Muscle of back (tissue), 11 donors: ENCODE measurements around the gene DPP7. TPM values are rescaled to one million over a fixed set of nuclear protein-coding genes. Genes with fewer than 3 reads are reported as not detected.
"Not testable (repeated sequence)": the region's sequence is repeated elsewhere in the genome, so short reads cannot be mapped to it uniquely, and the experiment has no call there.

Source experiments
- DNase-seq, 3 donors: peaks; one replicate each; pipeline versions ENCODE4 v3.0.0 to v3.0.0-alpha.2; 2013
- polyA plus RNA-seq, 10 donors: library from polyadenylated mRNA; unstranded; fragments of 120-200 nt; gene quantifications; one replicate each; pipeline ENCODE4 v1.2.1, GENCODE V29; 2013; ENCODE audit not compliant: insufficient read length in 10 of 10

DPP7 gene
- polyA plus RNA-seq, 10 donors = 21.9 to 43.1 (median 28.8) TPM

DNA sequence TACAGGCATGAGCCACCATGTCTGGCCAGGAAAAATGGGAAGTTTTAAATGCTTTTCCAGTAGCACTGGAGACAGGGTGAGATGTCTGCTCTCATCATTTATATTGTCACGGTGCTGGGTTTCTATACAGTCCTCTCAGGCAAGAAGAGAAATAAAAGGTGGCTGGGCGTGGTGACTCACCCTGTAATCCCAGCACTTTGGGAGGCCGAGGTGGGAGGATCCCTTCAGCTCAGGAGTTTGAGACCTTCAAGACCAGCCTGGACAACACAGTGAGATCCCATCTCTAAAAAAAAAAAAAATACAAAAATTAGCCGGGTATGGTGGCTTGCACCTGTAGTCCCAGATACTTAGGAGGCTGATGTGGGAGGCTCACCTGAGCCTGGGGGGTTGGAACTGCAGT, 19.7 kb upstream of the DPP7 start:
- no peak for DNase-seq

- DNase-seq = no peak
These were observed 15.7 kb upstream of the DPP7 start for GRCh38 chr9:137130176-137130755.

- peak; percentile 83 to 95 (median 90) for DNase-seq
These were observed 15.1 kb upstream of the DPP7 start for GRCh38 chr9:137129456-137130175.

DNA sequence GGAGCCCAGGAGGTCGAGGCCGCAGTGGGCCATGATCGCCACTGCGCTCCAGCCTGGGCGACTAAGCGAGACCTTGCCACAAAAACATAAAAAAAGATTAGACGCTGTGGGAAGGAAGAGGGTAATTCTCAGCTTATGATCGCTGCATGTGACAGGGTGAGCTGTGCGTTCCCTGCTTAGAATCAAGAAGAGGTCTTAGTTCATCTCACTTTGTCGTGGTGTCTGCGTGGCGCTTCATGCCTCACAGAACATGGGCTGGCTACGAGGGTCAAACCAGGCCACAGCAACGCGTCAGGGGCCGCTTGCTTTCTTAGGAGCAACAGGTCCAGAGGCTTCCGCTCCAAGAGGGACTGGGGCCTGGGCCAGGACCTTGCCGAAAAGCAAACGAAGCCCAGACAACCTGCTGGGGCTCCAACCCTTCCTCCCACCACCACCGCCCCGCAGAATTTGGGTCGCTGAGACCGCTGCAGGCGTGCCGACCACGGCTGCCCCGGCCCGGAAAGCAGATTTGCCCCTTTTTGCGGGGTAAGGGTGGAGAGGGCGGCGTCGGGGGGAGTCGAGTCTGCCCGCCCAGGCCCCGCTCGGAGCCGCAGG, 14.4 kb upstream of the DPP7 start:
- no peak for DNase-seq

DNA sequence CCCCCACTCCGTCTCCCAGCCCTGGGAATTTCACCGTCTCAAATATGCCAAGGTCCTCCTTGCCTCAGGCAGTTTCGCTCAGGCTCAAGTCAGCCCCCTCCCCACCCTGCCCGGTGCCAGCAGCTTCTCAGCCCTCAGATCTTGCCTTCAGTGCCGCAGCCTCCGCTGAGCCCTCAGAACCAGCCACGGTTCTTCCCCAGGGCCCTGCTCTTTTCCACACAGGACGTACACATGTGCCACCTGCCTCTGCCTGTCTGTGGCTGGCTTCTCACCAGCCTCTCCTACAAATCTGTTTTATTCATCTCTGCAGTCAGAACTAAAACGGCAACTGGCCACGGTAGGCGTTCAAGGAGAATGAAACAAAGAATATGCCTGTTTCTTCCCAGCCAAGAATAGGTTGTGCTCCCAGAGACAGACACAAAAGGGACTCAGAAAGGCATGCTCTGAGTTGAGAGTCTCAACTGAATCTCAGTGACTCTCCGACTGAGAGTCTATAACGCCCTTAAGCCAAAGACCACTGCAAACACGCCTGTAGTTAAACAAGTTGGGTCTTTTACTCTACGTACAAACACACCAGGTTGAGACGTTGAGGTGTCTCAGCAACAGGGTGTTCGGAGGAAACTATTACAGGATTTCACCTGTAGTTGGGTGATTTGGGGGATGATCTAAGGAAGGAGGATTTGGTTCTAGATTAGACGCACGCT, 13.8 kb upstream of the DPP7 start:
- no peak for DNase-seq

DNA sequence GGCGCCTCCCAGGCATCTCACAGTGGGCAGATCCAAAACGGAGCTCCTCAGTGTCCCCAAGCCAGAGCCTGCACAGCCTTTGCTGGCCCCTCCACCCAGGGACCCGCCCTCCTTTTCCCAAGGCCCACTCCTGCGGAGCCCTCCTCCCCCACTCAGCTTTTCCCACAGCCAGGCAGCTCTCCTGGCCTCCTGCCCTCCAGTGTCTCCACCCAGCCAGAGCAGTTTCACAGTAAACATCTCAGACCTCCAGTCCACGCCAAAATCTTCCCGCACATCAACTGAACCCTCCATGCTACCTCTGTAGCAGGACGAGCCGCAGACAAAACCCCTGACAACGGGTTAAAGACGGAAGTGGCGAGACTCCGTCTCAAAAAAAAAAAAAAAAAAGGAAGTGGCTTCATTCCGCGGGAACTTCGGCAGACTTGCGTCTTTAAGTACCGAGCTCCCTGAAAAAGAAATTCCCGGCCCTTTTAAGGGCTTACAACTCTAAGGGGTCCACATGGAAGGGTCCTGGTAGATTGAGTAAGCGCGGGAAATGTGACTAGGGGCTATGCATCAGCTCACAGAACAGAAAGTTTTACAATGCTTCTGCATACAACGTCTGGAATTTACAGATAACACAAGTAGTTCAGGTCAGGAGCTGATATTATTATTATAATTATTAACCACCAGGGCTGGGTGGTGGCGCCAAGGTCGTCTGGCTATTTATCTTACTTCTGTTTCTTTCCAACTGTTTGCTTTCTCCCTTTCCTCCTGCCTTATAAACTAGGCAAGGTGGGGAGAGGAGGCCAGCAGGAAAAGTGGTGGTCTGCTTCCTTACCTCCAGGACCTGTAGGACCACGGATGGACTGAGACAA, 13.0 kb upstream of the DPP7 start:
- no peak for DNase-seq

DNA sequence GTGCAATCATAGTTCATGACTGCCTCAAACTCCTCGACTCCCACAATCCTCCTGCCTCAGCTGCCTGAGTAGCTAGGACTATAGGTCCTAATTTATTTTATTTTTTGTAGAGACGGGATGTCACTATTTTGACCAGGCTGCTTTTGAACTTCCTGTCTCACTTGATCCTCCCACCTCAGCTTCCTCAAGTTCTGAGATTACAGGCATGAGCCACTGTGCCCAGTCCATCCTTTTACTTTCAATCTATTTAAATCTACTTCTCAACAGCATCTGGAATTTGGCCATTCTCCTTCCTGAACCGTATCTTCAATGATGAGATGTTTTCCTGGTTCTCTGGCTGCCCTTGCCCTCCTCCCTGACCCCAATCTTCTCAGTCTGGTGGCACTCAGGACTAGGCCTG, 12.3 kb upstream of the DPP7 start:
- no peak for DNase-seq

DNA sequence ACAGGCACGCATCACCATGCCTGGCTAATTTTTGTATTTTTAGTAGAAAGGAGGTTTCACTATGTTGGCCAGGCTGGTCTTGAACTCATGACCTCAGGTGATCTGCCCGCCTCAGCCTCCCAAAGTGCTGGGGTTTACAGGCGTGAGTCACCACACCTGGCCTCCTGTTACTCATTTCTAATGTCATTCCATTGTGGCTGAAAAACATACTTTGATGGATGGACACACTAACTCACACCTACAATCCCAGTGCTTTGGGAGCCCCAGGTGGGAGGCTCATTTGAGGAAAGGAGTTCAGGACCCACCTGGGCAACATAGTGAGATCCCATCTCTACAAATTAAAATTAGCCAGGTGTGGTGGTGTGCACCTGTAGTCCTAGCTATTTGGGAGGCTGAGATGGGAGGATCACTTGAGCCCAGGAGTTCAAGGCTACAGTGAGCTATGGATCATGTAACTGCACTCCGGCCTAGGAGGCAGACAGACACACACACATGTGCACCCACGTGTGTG, 9.5 kb upstream of the DPP7 start:
- not testable (repeated sequence) for DNase-seq

GRCh38 chr9:137123468-137123837, 8.9 kb upstream of the DPP7 start:
- no peak for DNase-seq

DNA sequence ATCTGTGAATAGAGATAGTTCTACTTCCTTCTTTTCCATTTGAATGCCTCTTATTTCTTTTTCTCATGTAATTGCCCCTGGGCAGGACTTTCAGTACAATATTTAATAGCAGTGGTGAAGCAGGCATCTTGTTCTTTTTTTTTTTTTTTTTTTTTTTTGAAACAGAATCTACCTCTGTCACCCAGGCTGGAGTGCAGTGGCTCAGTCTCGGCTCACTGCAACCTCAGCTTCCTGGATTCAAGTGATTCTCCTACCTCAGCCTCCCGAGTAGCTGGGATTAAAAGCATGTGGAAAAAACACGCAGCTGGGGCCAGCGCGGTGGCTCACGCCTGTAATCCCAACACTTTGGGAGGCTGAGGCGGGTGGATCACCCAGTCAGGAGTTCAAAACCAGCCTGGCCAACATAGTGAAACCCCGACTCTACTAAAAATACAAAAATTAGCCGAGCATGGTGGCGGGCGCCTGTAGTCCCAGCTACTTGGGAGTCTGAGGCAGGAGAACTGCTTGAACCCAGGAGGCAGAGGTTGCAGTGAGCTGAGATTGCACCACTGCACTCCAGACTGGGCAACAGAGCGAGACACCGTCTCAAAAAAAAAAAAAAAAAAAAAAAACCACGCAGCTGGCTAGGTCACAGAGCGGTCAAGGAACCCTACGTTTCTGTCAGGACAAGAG, 8.4 kb upstream of the DPP7 start:
- DNase-seq = not testable (repeated sequence)

DNA sequence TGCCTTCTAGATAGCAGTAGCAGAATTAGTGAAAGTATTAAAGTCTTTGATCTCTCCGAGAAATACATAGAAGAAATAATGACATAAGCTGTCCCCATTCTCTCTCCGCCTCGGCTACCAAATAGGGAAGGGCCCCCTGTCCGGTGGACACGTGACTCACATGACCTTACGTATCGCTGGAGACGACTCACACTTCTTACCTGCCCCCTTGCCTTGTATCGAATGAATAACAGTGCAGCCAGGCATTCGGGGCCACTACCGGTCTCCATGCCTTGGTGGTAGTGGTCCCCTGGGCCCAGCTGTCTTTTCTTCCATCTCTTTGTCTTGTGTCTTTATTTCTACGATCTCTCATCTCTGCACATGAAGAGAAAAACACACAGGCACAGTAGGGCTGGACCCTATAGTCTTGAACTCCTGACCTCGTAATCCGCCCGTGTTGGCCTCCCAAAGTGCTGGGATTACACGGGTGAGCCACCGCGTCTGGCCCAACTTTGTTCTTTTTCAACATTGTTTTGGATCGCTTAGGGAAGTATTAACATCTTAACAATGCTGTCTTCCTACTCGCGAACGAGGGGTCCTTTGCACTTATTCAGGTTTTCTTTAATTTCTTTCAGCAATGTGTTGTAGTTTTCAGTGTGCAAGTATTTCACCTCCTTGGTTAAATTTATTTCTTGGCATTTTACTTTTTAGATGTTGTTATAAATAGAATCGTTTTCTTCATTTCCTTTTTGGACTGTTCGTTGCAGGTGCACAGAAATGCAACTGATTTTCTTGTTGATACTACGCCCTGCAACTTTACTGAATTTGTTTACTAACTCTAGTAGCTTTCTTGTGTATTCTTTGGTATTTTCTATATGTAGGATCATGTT, 7.6 kb upstream of the DPP7 start:
- not testable (repeated sequence) for DNase-seq

DNA sequence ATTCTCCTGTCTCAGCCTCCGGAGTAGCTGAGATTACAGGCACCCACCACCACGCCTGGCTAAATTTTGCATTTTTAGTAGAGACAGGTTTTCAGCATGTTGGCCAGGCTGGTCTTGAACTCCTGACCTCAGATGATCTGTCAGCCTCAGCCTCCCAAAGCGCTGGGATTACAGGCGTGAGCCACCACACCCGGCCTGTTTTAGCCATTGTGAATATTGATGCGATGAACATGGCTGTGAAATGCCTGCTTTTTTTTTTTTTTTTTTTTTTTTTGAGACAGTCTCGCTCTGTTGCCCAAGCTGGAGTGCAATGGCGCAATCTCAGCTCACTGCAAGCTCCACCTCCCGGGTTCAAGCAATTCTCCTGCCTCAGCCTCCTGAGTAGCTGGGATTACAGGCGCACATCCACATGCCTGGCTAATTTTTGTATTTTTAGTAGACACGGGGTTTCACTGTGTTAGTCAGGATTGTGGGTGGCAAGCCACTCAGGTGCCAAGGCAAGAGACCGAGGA, 3.6 kb upstream of the DPP7 start:
- not testable (repeated sequence) for DNase-seq

DNA sequence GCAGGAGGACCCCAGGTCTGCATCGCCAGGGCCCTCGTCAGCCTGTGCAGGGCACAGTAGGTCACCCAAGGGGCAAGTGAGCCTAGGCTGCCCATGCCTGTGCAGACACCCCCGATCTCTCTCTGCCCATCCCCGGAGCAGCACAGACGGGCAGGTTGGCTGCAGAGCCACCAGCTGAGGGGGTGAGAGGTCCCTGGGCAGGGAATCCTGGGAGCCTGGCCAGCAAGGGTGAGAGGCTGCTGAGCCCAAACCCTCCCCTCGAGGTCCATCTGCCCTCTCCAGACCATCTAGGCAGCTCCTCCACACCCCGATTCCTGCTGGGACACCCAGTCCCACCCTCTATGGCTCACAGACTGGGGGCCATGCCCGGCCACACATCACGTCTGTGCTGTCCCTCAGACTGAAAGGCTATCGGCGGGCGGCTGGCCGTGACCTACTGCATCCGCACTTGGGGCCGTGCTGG, 2.8 kb upstream of the DPP7 start:
- no peak for DNase-seq

DNA sequence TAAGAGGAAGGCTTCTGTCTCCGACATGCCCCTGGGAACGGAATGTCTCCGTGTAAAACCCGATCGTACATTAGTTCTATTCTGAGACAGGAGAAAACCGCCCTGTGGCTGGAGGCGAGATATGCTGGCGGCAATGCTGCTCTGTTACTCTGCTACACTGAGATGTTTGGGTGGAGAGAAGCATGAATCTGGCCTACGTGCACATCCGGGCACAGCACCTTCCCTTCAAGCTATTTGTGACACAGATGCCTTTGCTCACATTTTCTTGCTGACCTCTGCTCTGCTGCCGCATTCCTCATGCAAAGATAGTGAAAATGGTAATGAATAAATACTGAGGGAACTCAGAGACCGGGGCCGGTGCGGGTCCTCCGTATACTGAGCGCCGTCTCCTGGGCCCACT, 2.2 kb upstream of the DPP7 start:
- DNase-seq = no peak

- no peak for DNase-seq
These were observed 1.5 kb upstream of the DPP7 start for GRCh38 chr9:137116027-137116507.

- DNase-seq = no peak
These were observed 977 bp upstream of the DPP7 start for GRCh38 chr9:137115394-137116026.

DNA sequence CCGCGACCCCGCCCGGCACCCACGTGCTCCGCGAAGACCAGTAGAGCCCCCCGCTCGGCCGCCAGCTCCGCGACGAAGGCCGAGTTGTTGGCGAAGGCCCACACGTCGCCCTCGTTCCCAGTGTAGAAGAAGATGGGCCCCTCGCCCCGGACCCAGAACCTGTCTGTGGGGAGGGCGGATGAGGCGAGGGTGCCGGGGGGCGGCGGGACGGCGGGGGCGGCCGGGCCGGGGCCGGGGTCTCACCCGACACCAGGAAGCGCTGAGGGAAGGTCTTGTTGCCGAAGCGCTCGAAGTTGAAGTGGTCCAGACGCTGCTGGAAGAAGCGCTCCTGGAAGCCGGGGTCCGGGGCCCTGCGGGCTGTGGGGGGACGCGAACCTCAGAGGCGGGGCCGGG, 317 bp downstream of the DPP7 start:
- DNase-seq = no peak

DNA sequence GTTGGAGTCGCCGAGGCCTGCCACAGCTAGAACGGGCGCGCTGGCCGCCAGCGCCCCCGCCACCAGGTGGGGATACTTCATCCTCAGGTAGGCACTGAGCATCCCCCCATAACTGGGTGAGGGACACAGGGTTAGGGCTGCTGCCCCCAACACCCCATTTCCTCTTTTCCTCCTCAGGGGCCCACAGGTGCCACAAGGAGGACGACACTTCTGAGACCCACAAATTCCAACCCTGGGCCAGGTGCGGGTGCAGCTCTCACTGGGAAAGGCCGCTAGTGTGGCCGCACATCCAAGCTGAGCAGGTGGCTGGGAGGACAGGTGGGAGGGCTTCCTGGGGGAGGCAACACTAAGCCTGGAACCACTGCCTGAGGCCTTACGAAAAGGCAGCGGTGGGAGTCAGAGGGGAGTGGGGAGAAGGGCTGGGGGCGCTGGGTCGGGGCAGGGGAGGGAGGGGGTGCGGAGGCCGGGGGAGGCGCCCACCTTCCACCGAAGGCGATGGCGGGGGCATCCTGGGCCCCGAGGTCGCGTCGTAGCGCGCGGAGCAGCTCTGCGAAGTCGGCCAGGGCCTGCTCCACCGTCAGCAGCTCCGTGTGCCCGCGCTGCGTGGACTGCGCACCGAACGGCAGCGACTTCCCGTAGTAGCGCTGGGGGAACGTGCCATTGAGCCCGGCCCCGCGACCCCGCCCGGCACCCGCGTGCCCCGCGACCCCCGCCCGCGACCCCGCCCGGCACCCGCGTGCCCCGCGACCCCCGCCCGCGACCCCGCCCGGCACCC, 961 bp downstream of the DPP7 start:
- DNase-seq = no peak
